RWPE2 (cell line): ENCODE measurements around the gene FAF1.

ENCODE experiments used
- ATAC-seq: fragments of 200-7000 bp; cut with Tn5 transposase; 3 replicates; pipeline ENCODE4 v1.9.1; 2021; ENCODE audit warnings: low read depth
- DNase-seq: peaks from one replicate; pipeline ENCODE4 v3.0.0-alpha.2; 2020; ENCODE audit warnings: low spot score
- H3K27ac ChIP-seq: fragments of 450-650 bp; 2 replicates; pipeline ENCODE4 v1.5.1; 2017; ENCODE audit warnings: mild to moderate bottlenecking; ENCODE audit not compliant: poor library complexity, severe bottlenecking
- H3K27me3 ChIP-seq: fragments of 250-450 bp; sonication (Bioruptor Pico); 2 replicates; pipeline ENCODE4 v1.5.1; 2021; ENCODE audit warnings: mild to moderate bottlenecking, moderate library complexity; ENCODE audit not compliant: insufficient read depth, poor library complexity, severe bottlenecking
- H3K36me3 ChIP-seq: fragments of 250-450 bp; sonication (Bioruptor Pico); 2 replicates; pipeline ENCODE4 v1.5.1; 2020; ENCODE audit warnings: low read depth, mild to moderate bottlenecking, moderate library complexity
- H3K4me1 ChIP-seq: fragments of 250-450 bp; sonication (Bioruptor Pico); 2 replicates; pipeline ENCODE4 v1.5.1; 2021; ENCODE audit warnings: mild to moderate bottlenecking, moderate library complexity; ENCODE audit not compliant: insufficient read depth, poor library complexity, severe bottlenecking
- H3K4me3 ChIP-seq: fragments of 250-450 bp; sonication (Bioruptor Pico); 2 replicates; pipeline ENCODE4 v1.5.1; 2021; ENCODE audit warnings: mild to moderate bottlenecking, moderate library complexity; ENCODE audit not compliant: severe bottlenecking
- H3K9me3 ChIP-seq: fragments of 250-450 bp; sonication (Bioruptor Pico); 2 replicates; pipeline ENCODE4 v1.5.1; 2021; ENCODE audit warnings: mild to moderate bottlenecking, moderate library complexity; ENCODE audit not compliant: severe bottlenecking
- TF ChIP-seq, protein P1 (sequence below): fragments of 450-650 bp; IDR thresholded peaks from one replicate; pipeline ENCODE4 v1.5.1; 2017; ENCODE audit warnings: mild to moderate bottlenecking, moderate library complexity; ENCODE audit not compliant: poor library complexity, severe bottlenecking

FAF1 gene

DNA sequence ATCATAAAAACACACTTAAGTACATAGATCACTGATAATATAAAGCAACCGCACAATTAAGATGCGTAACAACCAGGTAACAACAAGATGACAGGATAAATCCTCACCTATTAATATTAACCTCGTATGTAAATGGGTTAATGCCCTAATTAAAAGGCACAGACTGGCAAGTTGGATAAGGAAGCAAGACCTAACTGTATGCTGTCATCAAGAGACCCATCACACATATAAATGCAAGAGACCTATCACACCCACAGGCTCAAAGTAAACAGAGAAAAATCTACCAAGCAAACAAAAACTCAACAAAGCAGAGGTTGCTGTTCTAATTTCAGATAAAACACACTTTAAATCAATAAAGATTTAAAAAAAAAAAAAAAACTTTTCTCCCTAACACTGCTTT, 151.8 kb downstream of the FAF1 start:
- Histone ChIP-seq H3K9me3 (peaks cover 11% of the 10 kb centered on the region), H3K4me3 (no peak overlapping the region), H3K27me3 (no peaks in the 10 kb centered on the region), H3K36me3 (no peaks in the 10 kb centered on the region), H3K4me1 (no peaks in the 10 kb centered on the region), H3K27ac (no peak overlapping the region)
- TF ChIP-seq, protein P1, sequence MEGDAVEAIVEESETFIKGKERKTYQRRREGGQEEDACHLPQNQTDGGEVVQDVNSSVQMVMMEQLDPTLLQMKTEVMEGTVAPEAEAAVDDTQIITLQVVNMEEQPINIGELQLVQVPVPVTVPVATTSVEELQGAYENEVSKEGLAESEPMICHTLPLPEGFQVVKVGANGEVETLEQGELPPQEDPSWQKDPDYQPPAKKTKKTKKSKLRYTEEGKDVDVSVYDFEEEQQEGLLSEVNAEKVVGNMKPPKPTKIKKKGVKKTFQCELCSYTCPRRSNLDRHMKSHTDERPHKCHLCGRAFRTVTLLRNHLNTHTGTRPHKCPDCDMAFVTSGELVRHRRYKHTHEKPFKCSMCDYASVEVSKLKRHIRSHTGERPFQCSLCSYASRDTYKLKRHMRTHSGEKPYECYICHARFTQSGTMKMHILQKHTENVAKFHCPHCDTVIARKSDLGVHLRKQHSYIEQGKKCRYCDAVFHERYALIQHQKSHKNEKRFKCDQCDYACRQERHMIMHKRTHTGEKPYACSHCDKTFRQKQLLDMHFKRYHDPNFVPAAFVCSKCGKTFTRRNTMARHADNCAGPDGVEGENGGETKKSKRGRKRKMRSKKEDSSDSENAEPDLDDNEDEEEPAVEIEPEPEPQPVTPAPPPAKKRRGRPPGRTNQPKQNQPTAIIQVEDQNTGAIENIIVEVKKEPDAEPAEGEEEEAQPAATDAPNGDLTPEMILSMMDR, result no peak
- DNase-seq (no peak), ATAC-seq (no peak)

DNA sequence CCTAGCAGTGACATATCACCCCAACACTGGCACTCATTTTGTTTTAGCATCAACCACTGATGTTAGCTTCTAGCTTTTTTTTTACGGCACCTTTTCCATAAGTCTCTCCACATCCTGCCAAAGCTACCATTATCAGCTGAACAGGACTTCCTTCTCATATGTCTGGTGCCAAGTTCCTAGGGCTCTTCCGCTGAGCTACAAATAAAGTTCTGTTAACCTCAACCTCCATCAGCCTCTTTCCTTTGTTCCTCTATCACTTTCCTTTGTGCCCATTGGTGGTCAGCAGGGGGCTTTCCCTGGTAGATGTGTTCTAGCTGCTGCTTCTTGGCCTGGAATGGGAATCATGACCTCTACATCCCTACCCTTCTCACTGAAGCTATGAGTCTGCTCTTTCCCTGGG, 163.8 kb downstream of the FAF1 start:
- Histone ChIP-seq H3K27ac (no peak overlapping the region), H3K27me3 (no peaks in the 10 kb centered on the region), H3K4me3 (no peak overlapping the region), H3K9me3 (no peaks in the 10 kb centered on the region), H3K4me1 (no peaks in the 10 kb centered on the region), H3K36me3 (peaks cover 4% of the 10 kb centered on the region)
- DNase-seq (no peak), ATAC-seq (no peak)
- TF ChIP-seq, protein P1, result no peak

GRCh38 chr1:50793521-50793920, 166.5 kb downstream of the FAF1 start:
- no peaks in the 10 kb centered on the region for H3K9me3 ChIP-seq
- H3K27ac ChIP-seq, result no peak overlapping the region
- H3K27me3 ChIP-seq, result no peaks in the 10 kb centered on the region
- no peaks in the 10 kb centered on the region for H3K36me3 ChIP-seq
- H3K4me1 ChIP-seq, result no peaks in the 10 kb centered on the region
- H3K4me3 ChIP-seq, result no peak overlapping the region
- TF ChIP-seq, protein P1, result no peak
- no peak for DNase-seq
- ATAC-seq, result no peak

DNA sequence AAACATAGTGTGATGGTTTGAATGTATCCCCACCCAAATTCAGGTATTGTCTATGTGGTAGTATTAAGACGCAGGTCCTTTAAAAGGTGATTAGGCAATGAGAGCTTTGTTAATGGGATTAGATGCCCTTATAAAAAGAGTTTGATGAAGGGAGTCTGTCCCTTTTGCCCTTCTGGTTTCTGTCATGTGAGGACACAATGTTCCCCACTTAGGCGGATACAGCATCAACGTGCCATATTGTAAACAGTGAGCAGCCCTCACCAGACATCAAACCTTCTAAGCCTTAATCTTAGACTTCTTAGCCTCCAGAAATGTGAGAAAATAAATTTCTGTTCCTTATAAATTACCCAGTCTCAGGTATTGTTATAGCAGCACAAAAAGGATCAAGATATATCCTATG, 172.8 kb downstream of the FAF1 start:
- TF ChIP-seq, protein P1, result no peak
- no peaks in the 10 kb centered on the region for H3K27me3 ChIP-seq
- peaks cover 4% of the 10 kb centered on the region for H3K4me1 ChIP-seq
- H3K9me3 ChIP-seq, result no peaks in the 10 kb centered on the region
- H3K36me3 ChIP-seq, result peaks cover 20% of the 10 kb centered on the region; the same call in 1 of the 2 replicates
- no peak for ATAC-seq
- DNase-seq, result no peak
- H3K27ac ChIP-seq, result no peak overlapping the region
- H3K4me3 ChIP-seq, result no peak overlapping the region

- Histone ChIP-seq H3K4me3 (no peak overlapping the region), H3K9me3 (no peaks in the 10 kb centered on the region), H3K27me3 (no peaks in the 10 kb centered on the region), H3K27ac (no peak overlapping the region), H3K36me3 (peaks cover 32% of the 10 kb centered on the region; the same call in 1 of the 2 replicates), H3K4me1 (peaks cover 4% of the 10 kb centered on the region)
- TF ChIP-seq, protein P1, result no peak
- no peak for DNase-seq
- ATAC-seq, result no peak
Measured at GRCh38 chr1:50783286-50783685, 176.8 kb downstream of the FAF1 start.
